Common myeloid progenitor, CD34-positive (primary cell): ENCODE data around the gene SHH.

Source experiments
- CTCF ChIA-PET: fragments of 350-600 bp; sonication (Branson Sonifier 250); formaldehyde crosslinking; loops from one replicate; lab custom pipeline; 2021; ENCODE audit warnings: antibody characterized with exemption; lab: Charles Lee
- POLR2A ChIA-PET: fragments of 350-600 bp; sonication (Branson Sonifier 250); formaldehyde crosslinking; loops from one replicate; lab custom pipeline; 2021; ENCODE audit warnings: antibody characterized with exemption; lab: Charles Lee
- DNase-seq, 3 donors: peaks; one replicate each; pipeline versions ENCODE4 v3.0.0 to v3.0.0-alpha.2; 2013
- H3K27ac ChIP-seq, 2 experiments: 1 replicate in 1 of 2; 2 replicates in 1 of 2; pipeline ENCODE4 v1.7.0; 2013; ENCODE audit warnings: inconsistent platforms in 2 of 2, low read length in 2 of 2, mild to moderate bottlenecking in 2 of 2, low read depth in 1 of 2, moderate library complexity in 1 of 2; ENCODE audit not compliant: severe bottlenecking in 2 of 2, insufficient read depth in 1 of 2, poor library complexity in 1 of 2
- H3K27me3 ChIP-seq, 5 experiments: replicated peaks in 2 of 5; 1 replicate in 3 of 5; 2 replicates in 2 of 5; pipeline versions ENCODE4 v1.6.1 to v1.7.0; 2013; ENCODE audit warnings: low read length in 4 of 5, mild to moderate bottlenecking in 2 of 5, moderate library complexity in 2 of 5, inconsistent platforms in 1 of 5; ENCODE audit not compliant: insufficient read depth in 5 of 5, control insufficient read depth in 4 of 5
- H3K36me3 ChIP-seq, 4 experiments: 1 replicate in 2 of 4; 2 replicates in 2 of 4; pipeline versions ENCODE4 v1.6.1 to v1.7.0; 2013; ENCODE audit warnings: low read length in 3 of 4, control low read depth in 1 of 4, mild to moderate bottlenecking in 1 of 4; ENCODE audit not compliant: control insufficient read depth in 4 of 4, insufficient read depth in 4 of 4
- H3K4me1 ChIP-seq, 4 experiments: 1 replicate in 3 of 4; 2 replicates in 1 of 4; pipeline versions ENCODE4 v1.6.1 to v1.7.1; 2013; ENCODE audit warnings: low read length in 3 of 4, mild to moderate bottlenecking in 3 of 4, control low read depth in 1 of 4, inconsistent platforms in 1 of 4, moderate library complexity in 1 of 4; ENCODE audit not compliant: control insufficient read depth in 4 of 4, insufficient read depth in 4 of 4; ENCODE audit errors: control extremely low read depth in 1 of 4
- H3K4me3 ChIP-seq, 7 experiments: 1 replicate in 4 of 7; 2 replicates in 3 of 7; pipeline versions ENCODE4 v1.5.1 to v1.7.0; 2013; ENCODE audit warnings: mild to moderate bottlenecking in 7 of 7, low read length in 6 of 7, moderate library complexity in 6 of 7, inconsistent platforms in 2 of 7, low read depth in 2 of 7, control low read depth in 1 of 7; ENCODE audit not compliant: insufficient read depth in 4 of 7, control insufficient read depth in 1 of 7; ENCODE audit errors: extremely low read depth in 1 of 7
- H3K9me3 ChIP-seq, 5 experiments: 1 replicate in 4 of 5; 2 replicates in 1 of 5; pipeline versions ENCODE4 v1.6.1 to v1.7.1; 2013; ENCODE audit warnings: low read length in 4 of 5, mild to moderate bottlenecking in 2 of 5, inconsistent platforms in 1 of 5, low read depth in 1 of 5, moderate library complexity in 1 of 5; ENCODE audit not compliant: control insufficient read depth in 4 of 5, insufficient read depth in 2 of 5; ENCODE audit errors: control extremely low read depth in 1 of 5
- WGBS: methylation state at CpG from one replicate; pipeline ENCODE4 v1.1.5; 2013; ENCODE audit not compliant: insufficient coverage; 5-methylcytosine and 5-hydroxymethylcytosine counted together

SHH gene

GRCh38 chr7:155792315-155792960 is 19.8 kb downstream of the SHH start:
- CTCF ChIA-PET = no interaction called here
- peaks cover 0 to 64% (median 16%) of the 10 kb centered on the region in 5 experiments for H3K27me3 ChIP-seq
- H3K9me3 ChIP-seq = no peaks in the 10 kb centered on the region
- 91% methylated on average over 9 of the region's 14 CpGs for WGBS
- H3K27ac ChIP-seq = no peak overlapping the region
- POLR2A ChIA-PET = no interaction called here
- peak in 1 of 3 donors; percentile 37 for DNase-seq
- H3K4me1 ChIP-seq = peaks cover 0 to 8% (median 5%) of the 10 kb centered on the region in 4 experiments
- H3K36me3 ChIP-seq = no peaks in the 10 kb centered on the region
- H3K4me3 ChIP-seq = no peak overlapping the region

GRCh38 chr7:155791836-155792235 is 20.4 kb downstream of the SHH start:
- no peak for DNase-seq
- Histone ChIP-seq H3K36me3 (no peaks in the 10 kb centered on the region), H3K9me3 (no peaks in the 10 kb centered on the region), H3K4me1 (peaks cover 0 to 12% (median 10%) of the 10 kb centered on the region in 4 experiments), H3K27ac (no peak overlapping the region), H3K4me3 (no peak overlapping the region), H3K27me3 (peaks cover 0 to 67% (median 17%) of the 10 kb centered on the region in 5 experiments)
- WGBS = 92% methylated on average over 2 of the region's 7 CpGs
- CTCF ChIA-PET = no interaction called here
- POLR2A ChIA-PET = no interaction called here

GRCh38 chr7:155791214-155791737 is 21.0 kb downstream of the SHH start:
- WGBS = 79% methylated on average over 18 of the region's 19 CpGs
- POLR2A ChIA-PET = no interaction called here

GRCh38 chr7:155790666-155791065 is 21.6 kb downstream of the SHH start:
- Histone ChIP-seq H3K9me3 (no peaks in the 10 kb centered on the region), H3K36me3 (no peaks in the 10 kb centered on the region), H3K4me1 (peaks cover 0 to 10% (median 10%) of the 10 kb centered on the region in 4 experiments), H3K27me3 (peaks cover 0 to 67% (median 11%) of the 10 kb centered on the region in 5 experiments), H3K4me3 (no peak overlapping the region), H3K27ac (no peak overlapping the region)
- no peak for DNase-seq
- ChIA-PET CTCF (interaction anchor here (1.1 to 1.9 kb wide), 3 partner anchors 8 to 192 kb away, joined by 3 to 5 read pairs (median 5); no protein-coding TSS in a partner anchor), POLR2A (no interaction called here)
- WGBS = no CpG with 5 or more reads among the region's 8 CpGs

More at GRCh38 chr7:155791214-155791737, 21.0 kb downstream of the SHH start:
- no peak for DNase-seq
- Histone ChIP-seq H3K36me3 (no peaks in the 10 kb centered on the region), H3K9me3 (no peaks in the 10 kb centered on the region), H3K27ac (no peak overlapping the region), H3K4me1 (peaks cover 0 to 10% (median 10%) of the 10 kb centered on the region in 4 experiments), H3K27me3 (peaks cover 0 to 67% (median 16%) of the 10 kb centered on the region in 5 experiments), H3K4me3 (no peak overlapping the region)
- CTCF ChIA-PET = no interaction called here

- ChIA-PET POLR2A (no interaction called here), CTCF (interaction anchor here (1.5 to 1.9 kb wide), 2 partner anchors 10 to 191 kb away, joined by 5 read pairs; no protein-coding TSS in a partner anchor)
- Histone ChIP-seq H3K4me1 (peaks cover 0 to 10% (median 10%) of the 10 kb centered on the region in 4 experiments), H3K36me3 (peaks cover 0 to 3% (median under 1%) of the 10 kb centered on the region in 4 experiments), H3K9me3 (no peaks in the 10 kb centered on the region), H3K4me3 (no peak overlapping the region), H3K27me3 (peaks cover 0 to 58% (median 11%) of the 10 kb centered on the region in 5 experiments), H3K27ac (no peak overlapping the region)
- WGBS = 91% methylated on average over 24 of the region's 29 CpGs
- DNase-seq = no peak
Observed at GRCh38 chr7:155789001-155789725, 23.1 kb downstream of the SHH start.

GRCh38 chr7:155788616-155789000 is 23.7 kb downstream of the SHH start:
- WGBS = 95% methylated on average over 21 of the region's 22 CpGs
- Histone ChIP-seq H3K4me1 (peaks cover 0 to 10% (median 10%) of the 10 kb centered on the region in 4 experiments), H3K36me3 (peaks cover 0 to 6% (median under 1%) of the 10 kb centered on the region in 4 experiments), H3K27ac (no peak overlapping the region), H3K9me3 (no peaks in the 10 kb centered on the region), H3K4me3 (no peak overlapping the region), H3K27me3 (peaks cover 0 to 58% (median 11%) of the 10 kb centered on the region in 5 experiments)
- CTCF ChIA-PET = interaction anchor here (1.9 kb wide), 1 partner anchor 190 kb away, joined by 5 read pairs; no protein-coding TSS in a partner anchor
- POLR2A ChIA-PET = no interaction called here
- no peak for DNase-seq
